ENCODE measurements around the gene BUD23.

- TF ChIP-seq POLR2A (IDR thresholded peaks at IDR 0.05; ENCODE audit: extremely low read depth, insufficient read length) (no peak), CTCF (IDR thresholded peaks at IDR 0.05; ENCODE audit: low read depth, low read length) (no peak)
Measured at GRCh38 chr7:73645643-73646174, 37.7 kb upstream of the BUD23 start.

Measured in NB4 (cell line).